OCI-LY3 (cell line): ENCODE data around the gene PDE4D.

Experiments used
- H2AFZ ChIP-seq: fragments of 200-600, 300-600 bp; shearing (Covaris generic); 2 replicates; pipeline ENCODE4 v1.6.0; 2014; ENCODE audit warnings: antibody characterized with exemption, low read depth, low read length
- H3K27ac ChIP-seq: fragments of 200-600, 300-600 bp; sonication (generic); 2 replicates; pipeline ENCODE4 v1.5.1; 2014; ENCODE audit warnings: mild to moderate bottlenecking, low read length, moderate library complexity, mixed read lengths
- H3K27me3 ChIP-seq: fragments of 200-600, 300-600 bp; sonication (generic); 2 replicates; pipeline ENCODE4 v1.6.1; 2014; ENCODE audit warnings: low read depth, low read length, mixed read lengths
- H3K36me3 ChIP-seq: fragments of 200-600, 300-600 bp; sonication (generic); replicated peaks from 2 replicates; pipeline ENCODE3; 2014; ENCODE audit warnings: low read depth, low read length, mixed read lengths
- H3K4me1 ChIP-seq: fragments of 300-600, 200-600 bp; sonication (generic); 2 replicates; pipeline ENCODE4 v1.6.1; 2014; ENCODE audit warnings: low read length, mixed read lengths
- H3K4me2 ChIP-seq: fragments of 200-600, 300-600 bp; sonication (generic); 2 replicates; pipeline ENCODE4 v1.6.1; 2014; ENCODE audit warnings: low read length, mixed read lengths
- H3K4me3 ChIP-seq: fragments of 300-600, 200-600 bp; sonication (generic); 2 replicates; pipeline ENCODE4 v1.5.1; 2014; ENCODE audit warnings: antibody characterized with exemption, mild to moderate bottlenecking, low read length, moderate library complexity
- H3K79me2 ChIP-seq: fragments of 300-600, 200-600 bp; shearing (Covaris generic); 2 replicates; pipeline ENCODE4 v1.6.1; 2014; ENCODE audit warnings: mild to moderate bottlenecking, low read length, mixed read lengths
- H3K9ac ChIP-seq: fragments of 300-600, 200-600 bp; shearing (Covaris generic); 2 replicates; pipeline ENCODE4 v1.6.0; 2014; ENCODE audit warnings: mild to moderate bottlenecking, low read length, moderate library complexity
- H3K9me3 ChIP-seq: fragments of 200-600, 300-600 bp; shearing (Covaris generic); 2 replicates; pipeline ENCODE4 v1.6.1; 2014; ENCODE audit warnings: low read length, mixed read lengths; ENCODE audit not compliant: insufficient read depth
- H4K20me1 ChIP-seq: fragments of 200-600, 300-600 bp; sonication (generic); 2 replicates; pipeline ENCODE4 v1.6.1; 2016; ENCODE audit warnings: low read length, mixed read lengths; ENCODE audit not compliant: insufficient read depth
- EZH2phosphoT487 ChIP-seq: fragments of 200-600 bp; shearing (Covaris generic); IDR thresholded peaks from 2 replicates; pipeline ENCODE4 v1.6.1; 2018; ENCODE audit warnings: antibody characterized with exemption, mixed run types, low read depth
- TF ChIP-seq, protein P1 (sequence below): fragments of 200-600, 300-600 bp; sonication (generic); IDR thresholded peaks from 2 replicates; pipeline ENCODE4 v1.5.1; 2014; ENCODE audit warnings: antibody characterized with exemption, low read length, low read depth

PDE4D gene

DNA sequence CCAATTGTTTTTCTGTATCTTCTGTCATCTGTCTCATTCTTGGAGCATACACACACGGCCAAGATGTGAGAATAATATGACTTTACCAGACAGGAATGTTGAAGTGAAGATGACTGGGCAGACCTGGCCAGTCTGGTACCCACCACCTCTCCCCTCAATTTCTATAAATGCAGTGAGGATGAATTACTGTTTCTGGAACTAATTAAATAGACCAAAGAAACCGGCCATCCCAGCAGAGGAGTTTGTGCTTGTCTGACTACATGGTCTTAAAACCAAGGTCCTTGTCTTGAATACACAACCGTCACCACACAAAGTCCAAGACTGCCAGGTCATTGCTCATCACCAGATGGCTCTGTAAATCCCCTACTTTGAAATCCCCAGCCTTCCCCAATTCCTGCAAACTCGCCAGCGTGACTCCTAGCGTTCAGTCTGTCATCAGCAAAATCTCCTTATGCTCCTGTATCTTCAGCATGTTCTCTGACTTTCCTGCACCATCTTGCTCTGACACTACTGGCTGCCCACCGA lies 147.2 kb downstream of the PDE4D start:
- H3K4me1 ChIP-seq, result no peaks in the 10 kb centered on the region
- TF ChIP-seq EZH2phosphoT487, result no peak
- TF ChIP-seq, protein P1, sequence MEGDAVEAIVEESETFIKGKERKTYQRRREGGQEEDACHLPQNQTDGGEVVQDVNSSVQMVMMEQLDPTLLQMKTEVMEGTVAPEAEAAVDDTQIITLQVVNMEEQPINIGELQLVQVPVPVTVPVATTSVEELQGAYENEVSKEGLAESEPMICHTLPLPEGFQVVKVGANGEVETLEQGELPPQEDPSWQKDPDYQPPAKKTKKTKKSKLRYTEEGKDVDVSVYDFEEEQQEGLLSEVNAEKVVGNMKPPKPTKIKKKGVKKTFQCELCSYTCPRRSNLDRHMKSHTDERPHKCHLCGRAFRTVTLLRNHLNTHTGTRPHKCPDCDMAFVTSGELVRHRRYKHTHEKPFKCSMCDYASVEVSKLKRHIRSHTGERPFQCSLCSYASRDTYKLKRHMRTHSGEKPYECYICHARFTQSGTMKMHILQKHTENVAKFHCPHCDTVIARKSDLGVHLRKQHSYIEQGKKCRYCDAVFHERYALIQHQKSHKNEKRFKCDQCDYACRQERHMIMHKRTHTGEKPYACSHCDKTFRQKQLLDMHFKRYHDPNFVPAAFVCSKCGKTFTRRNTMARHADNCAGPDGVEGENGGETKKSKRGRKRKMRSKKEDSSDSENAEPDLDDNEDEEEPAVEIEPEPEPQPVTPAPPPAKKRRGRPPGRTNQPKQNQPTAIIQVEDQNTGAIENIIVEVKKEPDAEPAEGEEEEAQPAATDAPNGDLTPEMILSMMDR, result no peak
- H3K4me3 ChIP-seq, result no peak overlapping the region
- H3K36me3 ChIP-seq, result no peaks in the 10 kb centered on the region
- no peaks in the 10 kb centered on the region for H4K20me1 ChIP-seq
- no peak overlapping the region for H3K27ac ChIP-seq
- no peaks in the 10 kb centered on the region for H3K79me2 ChIP-seq
- H2AFZ ChIP-seq, result no peak overlapping the region
- H3K9me3 ChIP-seq, result no peaks in the 10 kb centered on the region
- H3K27me3 ChIP-seq, result no peaks in the 10 kb centered on the region
- H3K9ac ChIP-seq, result no peak overlapping the region
- H3K4me2 ChIP-seq, result no peak overlapping the region

DNA sequence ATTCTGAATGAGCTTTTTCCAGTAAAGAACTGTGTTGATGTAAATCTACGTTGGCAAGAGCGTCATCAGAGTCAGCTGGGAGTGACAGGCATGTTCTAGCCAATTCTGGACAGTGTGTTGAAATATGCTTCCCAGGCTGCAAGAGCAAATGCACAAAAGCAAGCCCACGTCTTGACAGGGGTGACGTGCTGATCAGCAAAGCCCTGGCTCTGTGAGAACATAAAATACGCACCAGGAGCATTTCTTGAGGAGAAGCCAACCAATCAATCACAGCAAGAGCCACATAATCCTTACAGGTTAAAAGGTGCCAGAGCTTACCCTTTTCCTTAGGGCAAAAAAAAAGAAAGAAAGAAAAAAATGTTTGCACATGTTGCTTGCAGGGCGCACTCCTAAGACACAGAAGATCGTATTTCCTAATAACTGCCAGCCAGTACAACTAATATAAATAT lies 148.1 kb downstream of the PDE4D start:
- H3K9ac ChIP-seq, result no peak overlapping the region
- H3K79me2 ChIP-seq, result no peaks in the 10 kb centered on the region
- H4K20me1 ChIP-seq, result no peaks in the 10 kb centered on the region
- TF ChIP-seq, protein P1, result no peak
- TF ChIP-seq EZH2phosphoT487, result no peak
- H3K9me3 ChIP-seq, result no peaks in the 10 kb centered on the region
- no peaks in the 10 kb centered on the region for H3K4me1 ChIP-seq
- H3K27me3 ChIP-seq, result no peaks in the 10 kb centered on the region
- H3K27ac ChIP-seq, result no peak overlapping the region
- H2AFZ ChIP-seq, result no peak overlapping the region
- no peak overlapping the region for H3K4me3 ChIP-seq
- no peak overlapping the region for H3K4me2 ChIP-seq
- H3K36me3 ChIP-seq, result no peaks in the 10 kb centered on the region

DNA sequence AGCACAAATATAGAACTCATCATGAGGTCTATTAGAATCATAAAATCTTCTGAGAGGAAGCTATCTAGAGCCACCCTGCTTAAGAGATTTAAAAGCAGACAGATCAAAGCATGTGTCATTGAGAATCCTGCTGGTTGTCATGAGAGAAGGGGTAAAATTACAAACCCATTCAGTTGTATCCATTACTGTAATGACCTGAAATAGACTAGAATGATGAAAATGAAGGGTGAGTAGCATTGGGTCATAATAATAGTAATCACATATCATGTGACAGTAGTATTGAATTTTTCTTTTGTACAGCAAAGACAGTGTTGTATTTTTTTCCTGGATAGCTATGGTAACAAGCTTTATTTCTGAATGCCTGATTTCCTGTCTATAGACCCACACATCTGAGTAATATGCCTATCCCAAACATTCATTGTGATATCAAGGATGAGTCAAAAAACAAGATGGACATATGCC lies 149.0 kb downstream of the PDE4D start:
- no peak overlapping the region for H3K27ac ChIP-seq

DNA sequence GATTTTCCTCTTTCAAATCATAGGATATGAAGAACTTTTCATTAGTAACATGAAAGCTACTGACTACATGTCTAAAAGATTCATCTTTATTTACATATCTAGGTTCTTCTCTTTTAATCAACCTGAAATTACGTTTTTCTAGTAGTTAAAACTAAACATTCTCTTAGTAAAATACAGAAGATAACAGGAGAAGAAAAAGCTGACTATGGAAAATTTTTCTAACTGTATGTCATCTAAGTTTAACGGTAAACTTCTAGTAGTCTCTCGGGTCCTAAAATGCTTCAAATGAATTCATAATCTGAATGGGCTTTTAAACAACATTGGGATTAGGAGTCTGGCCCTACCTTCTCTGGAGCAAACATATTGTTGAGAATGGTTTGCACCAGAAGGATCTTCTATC lies 151.9 kb downstream of the PDE4D start:
- Histone ChIP-seq H3K4me2 (no peak overlapping the region), H3K9ac (no peak overlapping the region), H2AFZ (no peak overlapping the region), H3K79me2 (no peaks in the 10 kb centered on the region), H3K4me3 (no peak overlapping the region), H3K4me1 (no peaks in the 10 kb centered on the region), H3K9me3 (no peaks in the 10 kb centered on the region), H4K20me1 (no peaks in the 10 kb centered on the region), H3K36me3 (no peaks in the 10 kb centered on the region), H3K27ac (no peak overlapping the region), H3K27me3 (no peaks in the 10 kb centered on the region)
- TF ChIP-seq, protein P1, result no peak
- no peak for TF ChIP-seq EZH2phosphoT487

More for the DNA sequence above, 149.0 kb downstream of the PDE4D start:
- Histone ChIP-seq H4K20me1 (no peaks in the 10 kb centered on the region), H3K4me2 (no peak overlapping the region), H3K4me1 (no peaks in the 10 kb centered on the region), H3K4me3 (no peak overlapping the region), H3K27me3 (no peaks in the 10 kb centered on the region), H2AFZ (no peak overlapping the region), H3K36me3 (no peaks in the 10 kb centered on the region), H3K79me2 (no peaks in the 10 kb centered on the region), H3K9ac (no peak overlapping the region), H3K9me3 (no peaks in the 10 kb centered on the region)
- TF ChIP-seq, protein P1, result no peak
- no peak for TF ChIP-seq EZH2phosphoT487
